Amniotic stem cell (primary cell): ENCODE results near the gene IGFL2.

Source experiments
- DNase-seq: peaks from one replicate; lab custom pipeline; 2025; lab: John Stamatoyannopoulos, UW

IGFL2 gene

DNA sequence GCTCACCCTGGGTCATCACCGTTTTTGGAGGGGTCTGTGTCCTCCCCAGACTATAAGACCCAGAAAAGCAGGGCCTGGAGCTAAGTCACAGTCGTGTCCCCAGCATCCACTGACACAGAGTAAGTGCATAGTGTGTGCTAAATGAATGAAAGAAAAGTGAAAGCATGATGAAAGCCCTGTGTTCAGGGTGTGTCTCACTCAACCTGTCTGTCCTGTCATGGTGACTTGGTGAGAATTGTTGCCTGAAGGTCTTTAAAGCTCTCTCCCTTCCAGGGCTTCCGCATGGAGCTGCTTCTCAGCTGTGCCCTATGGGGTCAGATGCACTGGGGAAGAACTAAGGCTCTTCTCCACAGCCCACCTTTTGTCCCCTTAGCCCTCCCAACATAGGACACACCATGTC is 61.0 kb downstream of the IGFL2 start:
- no peak for DNase-seq

DNA sequence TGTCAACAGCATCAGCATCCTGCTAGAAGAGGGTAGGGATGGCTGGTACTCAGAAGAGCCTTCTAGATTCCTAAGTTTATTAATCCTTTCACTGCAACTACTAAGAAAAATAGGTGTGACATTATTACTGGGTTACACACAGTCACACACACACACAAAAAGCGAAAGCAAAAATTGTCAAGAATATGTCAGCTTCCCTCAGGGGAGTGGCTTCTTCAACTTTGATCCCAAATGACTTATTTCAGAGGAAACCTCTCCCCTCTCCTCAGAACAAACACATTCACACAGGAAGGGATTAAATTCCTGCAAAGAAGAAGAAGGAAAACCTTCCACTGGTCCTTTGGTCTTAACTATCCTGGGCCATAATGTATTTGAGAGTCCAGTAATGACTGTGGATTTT is 61.4 kb downstream of the IGFL2 start:
- no peak for DNase-seq

DNA sequence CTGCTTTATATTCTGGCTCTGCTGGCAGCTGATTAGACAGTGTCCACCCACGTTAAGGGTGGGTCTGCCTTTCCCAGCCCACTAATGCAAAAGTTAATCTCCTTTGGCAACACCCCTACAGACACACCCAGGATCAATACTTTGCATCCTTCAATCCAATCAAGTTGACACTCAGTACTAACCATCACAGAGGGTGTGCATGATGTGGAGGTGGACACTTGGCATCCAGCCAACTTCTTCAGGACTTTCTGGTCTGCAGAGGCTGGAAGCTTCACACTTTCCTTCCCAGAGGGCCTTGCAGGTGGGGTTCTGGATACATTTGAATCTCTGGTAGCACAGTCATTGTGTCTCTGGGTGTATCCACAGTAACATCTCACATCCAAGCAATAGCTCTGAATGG is 62.6 kb downstream of the IGFL2 start:
- DNase-seq = no peak
